Neutrophil (primary cell): Measurements from ENCODE around the gene NRDE2.
"Not testable (repeated sequence)": the region's sequence is repeated elsewhere in the genome, so short reads cannot be mapped to it uniquely, and the experiment has no call there.

Source experiments
- H3K27ac ChIP-seq: fragments of 200-600 bp; sonication (generic); 2 replicates; pipeline ENCODE4 v1.5.1; 2016; ENCODE audit warnings: mild to moderate bottlenecking, moderate library complexity
- H3K27me3 ChIP-seq: fragments of 200-600 bp; sonication (generic); 2 replicates; pipeline ENCODE4 v1.6.0; 2016; ENCODE audit warnings: mild to moderate bottlenecking
- H3K36me3 ChIP-seq: fragments of 200-600 bp; sonication (generic); 2 replicates; pipeline ENCODE4 v1.5.1; 2017
- H3K4me1 ChIP-seq, 2 experiments: fragments of 200-600 bp in 1 of 2; sonication (generic) in 1 of 2; 1 replicate in 1 of 2; 2 replicates in 1 of 2; pipeline versions ENCODE4 v1.5.1 to v1.6.1; 2013 to 2016; ENCODE audit warnings: low read depth in 1 of 2, low read length in 1 of 2, mild to moderate bottlenecking in 1 of 2, moderate library complexity in 1 of 2; ENCODE audit not compliant: control insufficient read depth in 1 of 2, insufficient read depth in 1 of 2
- H3K4me3 ChIP-seq, 2 experiments: fragments of 200-600 bp in 1 of 2; sonication (generic) in 1 of 2; 1 replicate in 1 of 2; 2 replicates in 1 of 2; pipeline ENCODE4 v1.5.1; 2013 to 2016; ENCODE audit warnings: low read depth in 1 of 2, low read length in 1 of 2, mild to moderate bottlenecking in 1 of 2, moderate library complexity in 1 of 2
- H3K9me3 ChIP-seq: fragments of 200-600 bp; sonication (generic); 2 replicates; pipeline ENCODE4 v1.5.1; 2016
- TF ChIP-seq, protein P1 (sequence below): fragments of 200-600 bp; sonication (generic); IDR thresholded peaks from 2 replicates; pipeline ENCODE4 v1.5.1; 2016; ENCODE audit warnings: antibody characterized with exemption

NRDE2 gene

DNA sequence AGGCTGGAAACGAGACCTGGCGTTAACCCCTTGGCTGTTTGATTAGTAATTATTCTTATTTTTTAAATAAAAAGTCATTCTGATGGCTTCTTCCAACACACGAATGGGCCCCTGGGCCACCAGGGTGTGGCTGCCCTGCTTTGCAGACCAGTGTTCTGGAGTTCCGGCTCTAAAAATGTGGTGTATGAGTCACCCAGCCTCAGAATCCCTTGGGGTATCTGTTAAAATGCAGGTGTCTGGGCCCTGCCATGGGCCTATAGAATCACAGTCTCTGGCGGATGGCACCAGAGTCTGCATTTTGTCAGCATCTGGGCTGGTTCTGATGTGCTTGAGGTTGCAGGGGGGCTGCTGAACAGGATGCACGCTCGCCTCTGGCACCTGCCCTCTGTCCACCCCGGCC is 77.9 kb downstream of the NRDE2 start:
- Histone ChIP-seq H3K27me3 (peaks cover 38% of the 10 kb centered on the region), H3K27ac (no peak overlapping the region), H3K4me3 (no peak overlapping the region), H3K36me3 (peaks cover under 1% of the 10 kb centered on the region), H3K4me1 (peaks cover 20 to 22% of the 10 kb centered on the region in 2 experiments), H3K9me3 (no peaks in the 10 kb centered on the region)
- TF ChIP-seq, protein P1, sequence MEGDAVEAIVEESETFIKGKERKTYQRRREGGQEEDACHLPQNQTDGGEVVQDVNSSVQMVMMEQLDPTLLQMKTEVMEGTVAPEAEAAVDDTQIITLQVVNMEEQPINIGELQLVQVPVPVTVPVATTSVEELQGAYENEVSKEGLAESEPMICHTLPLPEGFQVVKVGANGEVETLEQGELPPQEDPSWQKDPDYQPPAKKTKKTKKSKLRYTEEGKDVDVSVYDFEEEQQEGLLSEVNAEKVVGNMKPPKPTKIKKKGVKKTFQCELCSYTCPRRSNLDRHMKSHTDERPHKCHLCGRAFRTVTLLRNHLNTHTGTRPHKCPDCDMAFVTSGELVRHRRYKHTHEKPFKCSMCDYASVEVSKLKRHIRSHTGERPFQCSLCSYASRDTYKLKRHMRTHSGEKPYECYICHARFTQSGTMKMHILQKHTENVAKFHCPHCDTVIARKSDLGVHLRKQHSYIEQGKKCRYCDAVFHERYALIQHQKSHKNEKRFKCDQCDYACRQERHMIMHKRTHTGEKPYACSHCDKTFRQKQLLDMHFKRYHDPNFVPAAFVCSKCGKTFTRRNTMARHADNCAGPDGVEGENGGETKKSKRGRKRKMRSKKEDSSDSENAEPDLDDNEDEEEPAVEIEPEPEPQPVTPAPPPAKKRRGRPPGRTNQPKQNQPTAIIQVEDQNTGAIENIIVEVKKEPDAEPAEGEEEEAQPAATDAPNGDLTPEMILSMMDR, result no peak

DNA sequence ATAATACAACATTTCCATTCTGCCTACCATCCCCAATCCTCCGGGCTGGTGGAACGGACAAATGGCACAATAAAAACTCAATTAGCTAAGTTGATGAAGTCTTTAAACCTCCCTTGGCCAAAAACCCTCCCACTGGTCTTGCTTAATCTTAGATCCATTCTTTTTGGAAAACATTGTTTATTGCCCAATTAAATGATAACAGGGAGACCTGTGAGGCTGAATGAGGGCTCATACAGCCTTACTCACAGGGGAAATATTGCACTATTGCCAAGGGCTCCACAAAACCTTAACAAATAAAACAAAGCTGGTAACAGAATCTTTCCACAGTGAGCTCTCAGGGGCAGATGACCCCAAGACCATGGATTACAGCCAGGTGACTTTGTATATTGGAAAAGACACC is 83.1 kb downstream of the NRDE2 start:
- Histone ChIP-seq H3K4me1 (no peaks in the 10 kb centered on the region), H3K36me3 (no peaks in the 10 kb centered on the region), H3K27me3 (peaks cover 27% of the 10 kb centered on the region), H3K27ac (no peak overlapping the region), H3K9me3 (no peaks in the 10 kb centered on the region), H3K4me3 (no peak overlapping the region)
- TF ChIP-seq, protein P1, result no peak

DNA sequence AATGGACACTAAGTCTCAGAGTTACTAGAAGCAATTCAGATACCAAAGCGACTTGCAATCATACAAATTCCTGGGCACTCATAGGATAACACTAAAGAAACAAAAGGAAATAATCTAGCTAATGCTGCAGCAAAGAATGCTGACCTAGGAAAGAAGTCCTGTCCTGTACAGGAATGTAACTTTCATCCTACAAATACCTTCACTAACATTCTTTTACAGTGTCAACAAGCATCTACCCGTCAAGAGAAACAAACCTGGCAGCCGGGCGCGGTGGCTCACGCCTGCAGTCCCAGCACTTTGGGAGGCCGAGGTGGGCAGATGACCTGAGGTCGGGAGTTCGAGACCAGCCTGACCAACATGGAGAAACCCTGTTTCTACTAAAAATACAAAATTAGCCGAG is 84.3 kb downstream of the NRDE2 start:
- not testable (repeated sequence) for H3K4me3 ChIP-seq, H3K4me1 ChIP-seq, H3K9me3 ChIP-seq, H3K27ac ChIP-seq, H3K36me3 ChIP-seq
- H3K27me3 ChIP-seq, result peaks cover 16% of the 10 kb centered on the region

DNA sequence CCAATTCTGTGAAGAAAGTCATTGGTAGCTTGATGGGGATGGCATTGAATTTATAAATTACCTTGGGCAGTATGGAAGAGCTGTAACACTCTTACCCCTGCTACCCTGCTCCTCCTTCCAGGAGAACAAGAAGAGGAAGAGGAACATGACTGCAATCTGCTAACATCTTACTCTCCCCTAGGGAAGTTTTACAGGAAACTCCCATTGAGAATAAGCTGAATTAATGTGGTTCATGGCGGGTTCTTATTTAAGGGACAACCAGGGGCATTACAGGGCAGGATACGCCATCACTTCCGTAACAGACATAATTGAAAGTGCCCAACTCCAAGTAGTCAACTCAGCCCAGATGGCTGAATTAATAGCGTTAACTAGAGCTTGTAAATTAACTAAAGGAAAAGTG is 84.8 kb downstream of the NRDE2 start:
- no peak overlapping the region for H3K27ac ChIP-seq
- H3K4me3 ChIP-seq, result no peak overlapping the region
- TF ChIP-seq, protein P1, result no peak
- H3K27me3 ChIP-seq, result peaks cover 11% of the 10 kb centered on the region
- no peaks in the 10 kb centered on the region for H3K4me1 ChIP-seq
- H3K9me3 ChIP-seq, result peaks cover 4% of the 10 kb centered on the region
- no peaks in the 10 kb centered on the region for H3K36me3 ChIP-seq

DNA sequence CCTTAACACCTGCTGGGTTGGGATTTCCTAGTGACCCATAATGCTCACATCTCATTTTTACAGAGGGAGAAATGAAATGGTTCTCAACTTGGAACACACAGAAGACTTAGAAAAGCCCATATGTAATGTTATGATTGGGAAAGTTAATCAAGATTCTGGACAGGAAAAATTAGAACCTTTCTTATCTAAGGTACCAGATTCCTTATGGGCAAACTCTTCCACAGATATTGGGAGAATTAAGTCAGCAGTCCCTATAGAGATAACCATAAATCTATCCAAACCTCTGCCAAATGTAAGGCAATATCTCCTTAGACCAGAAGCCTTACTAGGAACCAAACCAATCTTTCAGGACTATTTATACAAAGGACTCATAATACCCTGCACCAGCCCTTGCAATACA is 89.3 kb downstream of the NRDE2 start:
- Histone ChIP-seq H3K27me3 (peaks cover 6% of the 10 kb centered on the region), H3K36me3 (no peaks in the 10 kb centered on the region), H3K4me3 (no peak overlapping the region), H3K4me1 (no peaks in the 10 kb centered on the region), H3K9me3 (peaks cover 28% of the 10 kb centered on the region), H3K27ac (no peak overlapping the region)
- TF ChIP-seq, protein P1, result no peak

DNA sequence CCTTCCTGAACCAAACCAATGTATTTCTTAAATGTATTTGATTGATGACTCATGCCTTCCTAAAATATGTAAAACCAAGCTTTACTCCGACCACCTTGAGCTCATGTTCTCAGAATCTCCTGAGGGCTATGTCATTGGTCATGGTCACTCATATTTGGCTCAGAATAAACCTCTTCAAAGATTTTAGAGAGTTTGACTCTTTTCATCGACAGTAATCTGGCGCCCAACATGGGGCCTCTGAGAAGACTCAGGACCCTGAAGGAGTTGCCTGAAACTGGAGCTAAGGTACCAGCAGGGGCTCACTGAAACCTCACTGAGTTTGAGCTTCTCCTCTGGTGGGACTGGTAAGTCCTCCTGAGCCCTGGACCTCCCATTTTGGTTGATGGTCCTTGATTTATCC is 92.6 kb downstream of the NRDE2 start:
- TF ChIP-seq, protein P1, result no peak
- Histone ChIP-seq H3K36me3 (no peaks in the 10 kb centered on the region), H3K27ac (no peak overlapping the region), H3K27me3 (peaks cover 6% of the 10 kb centered on the region), H3K9me3 (peaks cover 28% of the 10 kb centered on the region), H3K4me1 (peaks cover 0 to 6% of the 10 kb centered on the region in 2 experiments), H3K4me3 (no peak overlapping the region)
